GM15510 (cell line): ENCODE data around the gene KLHL8.

ENCODE experiments used
- POLR2A ChIP-seq: IDR thresholded peaks from 3 replicates; pipeline ENCODE4 v1.6.1; 2011; ENCODE audit warnings: borderline replicate concordance; ENCODE audit not compliant: insufficient read length; ENCODE audit errors: extremely low read depth

Gene KLHL8

DNA sequence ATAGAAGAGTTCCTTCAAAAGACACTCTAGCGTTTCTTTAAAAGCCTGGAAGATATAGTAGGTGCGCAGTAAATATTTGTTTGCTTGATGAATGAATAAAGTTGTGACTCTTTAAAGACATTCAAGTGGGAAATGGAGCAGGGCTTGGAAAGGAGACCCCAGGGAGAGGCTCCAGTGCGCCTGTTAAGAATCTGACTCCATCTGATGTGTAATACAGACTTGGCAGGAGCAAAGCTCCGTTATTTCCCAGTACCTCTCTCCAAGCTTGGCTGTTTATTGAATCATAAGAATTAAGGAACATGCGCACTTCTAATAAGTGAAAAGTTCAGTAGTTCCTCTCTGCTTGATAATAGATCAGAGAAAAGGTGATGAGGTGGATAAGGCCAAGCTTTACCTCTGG, 18.8 kb upstream of the KLHL8 start:
- TF ChIP-seq POLR2A = no peak

GRCh38 chr4:87236861-87237260, 16.4 kb upstream of the KLHL8 start:
- TF ChIP-seq POLR2A = no peak

DNA sequence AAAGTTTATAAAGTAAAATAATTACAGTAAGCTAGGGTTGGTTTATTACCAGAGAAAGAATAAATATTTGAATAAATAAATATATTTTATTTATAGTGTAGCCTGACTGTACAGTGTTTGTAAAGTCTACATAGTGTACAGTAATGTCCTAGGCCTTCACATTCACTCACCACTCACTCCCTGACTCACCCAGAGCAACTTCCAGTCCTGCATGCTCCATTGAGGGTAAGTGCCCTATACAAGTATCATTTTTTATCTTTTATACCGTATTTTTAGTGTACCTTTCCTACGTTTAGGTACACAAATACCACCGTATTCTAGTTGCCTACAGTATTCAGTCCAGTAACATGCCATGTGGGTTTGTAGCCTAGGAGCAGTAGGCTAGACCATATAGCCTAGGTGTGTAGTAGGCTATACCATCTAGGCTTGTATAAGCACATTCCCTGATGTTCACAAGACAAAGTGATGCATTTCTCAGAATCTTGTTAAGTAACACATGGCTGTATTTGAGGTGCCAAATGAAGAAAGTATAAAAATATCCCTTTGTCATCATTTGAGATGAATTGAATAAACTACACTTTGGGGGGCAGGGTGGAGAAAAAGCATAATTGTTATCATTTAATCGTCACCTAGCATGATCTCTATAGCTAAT, 14.7 kb upstream of the KLHL8 start:
- TF ChIP-seq POLR2A = no peak

DNA sequence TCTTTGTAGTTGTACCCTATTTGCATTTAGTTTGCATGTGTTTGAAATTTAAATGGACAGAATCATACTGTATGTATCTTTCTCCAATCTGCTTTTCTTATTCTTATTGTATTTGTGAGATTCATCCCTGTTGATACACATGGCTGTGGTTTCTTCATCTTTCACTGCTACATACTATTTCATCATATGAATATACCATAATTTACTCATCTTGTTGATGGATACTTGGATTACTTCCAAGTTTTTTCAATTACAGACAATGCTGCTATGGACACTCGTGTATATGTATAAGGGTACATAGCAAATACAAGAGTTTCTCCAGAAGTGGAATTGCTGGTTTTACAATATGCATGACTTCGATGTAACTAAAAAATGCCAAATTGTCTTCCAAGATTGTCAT, 11.8 kb upstream of the KLHL8 start:
- TF ChIP-seq POLR2A = no peak

DNA sequence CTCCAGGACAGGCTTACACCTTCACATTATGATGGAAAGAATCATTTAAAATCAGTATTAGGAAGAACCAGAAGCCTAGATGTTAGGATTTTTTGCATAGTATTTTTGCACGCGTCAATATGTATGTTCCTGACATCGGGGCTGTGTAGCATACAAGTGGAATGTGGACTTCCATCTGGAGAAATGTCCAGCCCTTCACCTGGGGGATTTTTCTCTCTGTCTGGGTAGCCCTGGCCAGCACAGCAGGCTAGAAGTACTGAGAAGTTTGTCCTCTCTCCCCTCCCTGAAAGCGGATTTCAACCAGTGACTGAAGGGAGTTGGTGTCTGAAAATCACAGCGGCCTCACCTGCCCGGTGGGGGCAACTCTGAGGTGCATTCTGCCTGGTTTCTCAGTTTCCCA, 10.4 kb upstream of the KLHL8 start:
- TF ChIP-seq POLR2A = no peak

GRCh38 chr4:87229979-87230378, 9.6 kb upstream of the KLHL8 start:
- no peak for TF ChIP-seq POLR2A

DNA sequence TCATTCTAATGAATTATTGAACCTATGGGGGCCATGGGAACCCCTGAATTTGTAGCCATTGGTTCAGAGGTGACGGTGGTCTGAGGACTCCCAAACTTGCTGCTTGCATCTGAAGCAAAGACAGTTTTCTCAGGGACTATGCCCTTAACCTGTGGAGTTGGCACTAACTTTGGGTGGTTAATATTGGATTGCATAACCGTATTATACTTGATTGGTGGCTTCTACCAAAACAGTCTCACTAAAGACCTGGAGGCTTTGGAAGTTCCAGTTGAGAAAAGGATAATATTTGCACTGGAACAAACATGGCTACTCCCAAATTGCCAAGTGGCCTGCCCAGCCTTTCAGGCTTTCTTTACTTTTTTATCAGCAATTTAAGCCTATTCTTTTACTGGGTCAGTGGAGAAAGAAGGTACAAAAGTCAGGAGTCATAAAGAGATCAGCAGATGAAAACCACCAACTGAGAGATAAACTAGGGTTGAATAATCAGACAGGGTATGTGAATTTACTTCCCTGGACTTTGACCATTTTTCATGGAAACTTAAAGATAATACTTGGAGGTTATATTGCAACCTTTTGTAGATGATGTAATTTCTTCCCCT, 7.9 kb upstream of the KLHL8 start:
- no peak for TF ChIP-seq POLR2A

DNA sequence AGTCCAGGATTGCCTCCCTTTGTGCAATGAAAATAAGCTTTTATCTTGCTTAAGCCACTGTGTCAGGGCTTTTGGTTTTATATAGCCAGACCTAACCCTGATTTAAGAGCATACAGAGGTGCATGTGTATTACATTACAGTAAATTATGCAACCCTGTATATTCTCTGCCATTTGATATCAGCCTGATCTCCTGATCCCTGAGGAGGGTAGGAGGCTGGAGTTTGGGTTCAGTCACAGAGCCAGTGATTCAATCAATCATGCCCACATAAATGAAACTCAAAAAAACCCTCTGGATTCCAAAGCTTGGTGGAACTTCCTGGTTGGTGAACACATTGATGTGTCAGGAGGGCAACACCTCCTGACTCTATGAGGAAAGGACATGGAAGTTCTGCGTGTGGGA, 7.3 kb upstream of the KLHL8 start:
- no peak for TF ChIP-seq POLR2A

DNA sequence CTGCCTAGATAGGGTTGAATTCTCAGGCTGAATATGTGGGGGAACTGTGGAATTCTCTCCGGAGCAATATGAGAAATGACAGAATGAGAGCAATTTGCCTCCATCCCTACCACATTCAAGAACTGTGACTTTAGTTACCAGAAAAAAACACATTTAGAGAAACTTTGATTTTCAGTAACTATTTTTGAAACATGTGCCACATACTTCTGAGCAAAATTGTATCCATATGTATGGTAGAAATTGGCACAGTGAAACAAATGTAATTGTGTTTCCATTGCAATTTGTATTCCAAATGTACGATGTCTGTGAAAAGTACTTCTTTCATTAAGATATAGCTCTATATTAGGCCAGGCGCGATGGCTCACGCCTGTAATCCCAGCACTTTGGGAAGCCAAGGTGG, 5.5 kb upstream of the KLHL8 start:
- TF ChIP-seq POLR2A = no peak

DNA sequence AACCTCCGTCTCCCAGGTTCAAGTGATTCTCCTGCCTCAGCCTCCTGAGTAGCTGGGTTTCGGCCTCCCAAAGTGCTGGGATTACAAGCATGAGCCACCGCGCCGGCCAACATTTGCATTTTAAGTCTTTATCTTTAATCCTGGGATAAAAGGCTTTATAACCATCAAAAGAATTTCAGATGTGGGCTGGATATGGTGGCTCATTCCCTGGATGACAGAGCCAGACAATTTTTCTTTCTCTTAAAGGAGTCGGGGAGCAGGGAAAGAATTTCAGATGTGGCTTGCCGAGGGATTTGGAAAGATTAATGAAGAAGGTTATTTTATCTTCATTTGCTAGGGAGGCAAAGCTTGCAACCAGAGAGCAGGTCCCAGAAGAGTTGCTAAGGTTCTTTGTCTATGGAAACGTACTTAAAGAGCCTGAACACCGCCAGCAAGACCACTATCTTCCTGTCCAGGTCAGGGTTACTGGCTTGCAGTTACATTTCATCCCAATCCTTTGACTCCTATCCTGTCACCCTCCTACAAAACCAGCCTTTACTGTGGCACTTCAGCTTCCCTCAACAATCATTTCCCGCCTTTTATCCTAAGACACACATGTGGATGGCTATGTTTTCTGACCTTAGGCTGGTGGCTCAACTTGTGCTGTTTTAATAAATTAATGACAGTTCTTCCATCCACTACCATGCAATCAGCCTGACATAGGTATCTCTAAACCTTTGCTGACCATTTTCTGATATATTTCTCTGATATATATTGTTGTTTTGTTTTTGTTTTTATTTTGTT, 3.9 kb upstream of the KLHL8 start:
- TF ChIP-seq POLR2A = no peak

- TF ChIP-seq POLR2A = no peak
Observed at GRCh38 chr4:87219632-87220093, 755 bp downstream of the KLHL8 start.

DNA sequence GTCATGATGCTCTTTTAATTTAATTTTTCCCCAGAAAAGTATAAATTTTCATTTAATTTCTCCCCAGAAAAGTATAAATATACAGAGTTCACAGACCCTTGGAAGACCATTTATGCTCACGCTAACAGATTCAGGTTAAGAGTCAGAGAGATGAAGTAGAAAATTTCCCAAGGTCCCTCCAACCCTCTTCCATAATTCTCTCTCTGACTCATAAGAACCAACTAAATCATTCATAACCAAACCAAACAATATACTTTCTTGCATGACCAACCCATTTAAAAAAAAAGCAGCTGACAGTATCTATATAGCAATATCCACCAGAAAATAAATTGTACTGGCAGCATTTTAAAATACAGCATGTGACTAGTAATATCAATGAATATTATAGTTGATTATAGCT, 3.9 kb downstream of the KLHL8 start:
- no peak for TF ChIP-seq POLR2A

GRCh38 chr4:87213421-87214075, 6.9 kb downstream of the KLHL8 start:
- no peak for TF ChIP-seq POLR2A

- no peak for TF ChIP-seq POLR2A
Observed at GRCh38 chr4:87211249-87211952, 9.0 kb downstream of the KLHL8 start.

GRCh38 chr4:87209696-87210095, 10.7 kb downstream of the KLHL8 start:
- no peak for TF ChIP-seq POLR2A

GRCh38 chr4:87209182-87209581, 11.2 kb downstream of the KLHL8 start:
- no peak for TF ChIP-seq POLR2A

DNA sequence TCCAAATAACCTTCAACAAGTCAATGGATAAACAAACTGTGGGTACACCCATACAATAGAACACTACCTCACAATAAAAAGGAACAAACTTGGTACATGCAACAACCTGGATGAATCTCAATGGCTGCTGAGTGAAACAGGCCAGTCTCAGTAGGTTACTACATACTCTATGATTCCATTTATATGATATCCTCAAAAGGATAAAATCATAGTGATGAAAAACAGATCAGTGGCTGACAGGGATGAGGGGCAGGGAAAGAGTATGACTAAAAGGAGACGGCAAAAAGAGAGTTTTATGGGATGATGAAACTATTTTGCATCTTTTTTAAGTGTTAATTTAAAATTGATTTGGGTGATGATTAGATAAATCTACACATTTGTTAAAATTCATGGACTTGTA, 15.9 kb downstream of the KLHL8 start:
- no peak for TF ChIP-seq POLR2A
